K562 (cell line): ENCODE data around the gene TBC1D5.

Experiments
- ATF1 ChIP-seq, 2 experiments: fragments of 450-650 bp in 1 of 2; IDR thresholded peaks; 2 replicates each; pipeline ENCODE4 v1.6.1; 2016; ENCODE audit warnings: missing compliant biosample characterization in 1 of 2, missing genetic modification characterization in 1 of 2
- CHAMP1 ChIP-seq: fragments of 450-650 bp; IDR thresholded peaks from 2 replicates; pipeline ENCODE4 v1.6.1; 2016; ENCODE audit warnings: mild to moderate bottlenecking
- FOXO4 ChIP-seq: fragments of 450-650 bp; formaldehyde crosslinking; IDR thresholded peaks from 2 replicates; pipeline ENCODE4 v1.4.0; 2020; ENCODE audit warnings: mild to moderate bottlenecking, moderate library complexity
- HDAC1 ChIP-seq, 2 experiments: fragments of 450-650 bp; IDR thresholded peaks; 2 replicates each; pipeline ENCODE4 v1.6.1; 2016 to 2017; ENCODE audit warnings: inconsistent platforms in 1 of 2, mild to moderate bottlenecking in 1 of 2, moderate library complexity in 1 of 2
- RAD21 ChIP-seq, 2 experiments: fragments of 250-450 bp in 1 of 2; fragments of 450-650 bp in 1 of 2; sonication (Bioruptor Pico) in 1 of 2; formaldehyde crosslinking in 1 of 2; IDR thresholded peaks in 1 of 2; conservative IDR thresholded peaks in 1 of 2; 2 replicates each; pipeline versions ENCODE4 v1.4.0 to v1.8.0; 2020 to 2022; ENCODE audit warnings: mild to moderate bottlenecking in 2 of 2, moderate library complexity in 1 of 2
- TARDBP ChIP-seq: fragments of 450-650 bp; IDR thresholded peaks from 2 replicates; pipeline ENCODE4 v1.6.1; 2016

- TF ChIP-seq HDAC1 (IDR thresholded peaks at IDR 0.05), result no peak
- no peak for TF ChIP-seq ATF1 (CRISPR knock-in tag; IDR thresholded peaks at IDR 0.05)
- TF ChIP-seq ATF1 (tag; IDR thresholded peaks at IDR 0.05), result no peak
- no peak for TF ChIP-seq FOXO4
- TF ChIP-seq CHAMP1, result no peak
- no peak for TF ChIP-seq TARDBP
- TF ChIP-seq RAD21 (CRISPR knock-in tag; conservative IDR thresholded peaks at IDR 0.05 in 1 of 2, IDR thresholded peaks at IDR 0.05 in 1 of 2), result no peak
Measured at GRCh38 chr3:17314171-17314570, 428.3 kb downstream of the TBC1D5 start.
